ENCODE measurements around the gene PCSK2. TPM values are rescaled to one million over a fixed set of nuclear protein-coding genes. Genes with fewer than 3 reads are reported as not detected.
A peak's percentile ranks its signal among the peaks of the same experiment; 100 is the strongest.

Gene PCSK2
- total RNA-seq, 4 donors from 2014 or later: 2.0 to 12.5 (median 7.2) TPM

- Histone ChIP-seq H3K27ac (replicated peaks in 1 of 4) (no peak overlapping the region), H3K36me3 (no peaks in the 10 kb centered on the region), H3K4me1 (no peaks in the 10 kb centered on the region), H3K27me3 (no peaks in the 10 kb centered on the region), H3K9me3 (no peaks in the 10 kb centered on the region), H3K4me3 (no peak overlapping the region)
- intact Hi-C loops (cut with DNase I): no loop called here
- TF ChIP-seq EP300 (IDR thresholded peaks at IDR 0.05) (no peak), CTCF (IDR thresholded peaks at IDR 0.05) (no peak), POLR2A (IDR thresholded peaks at IDR 0.05; ENCODE audit: low read depth) (no peak), POLR2AphosphoS5 (IDR thresholded peaks at IDR 0.05) (no peak)
- 86% methylated on average over 7 of the region's 7 CpGs for WGBS
- DNase-seq (ENCODE audit: extremely low spot score): peak; percentile 47
Measured at GRCh38 chr20:17469246-17470030, 242.6 kb downstream of the PCSK2 start.

GRCh38 chr20:17470521-17470920, 243.7 kb downstream of the PCSK2 start:
- intact Hi-C loops (cut with DNase I): no loop called here
- Histone ChIP-seq H3K27me3 (no peaks in the 10 kb centered on the region), H3K4me1 (no peaks in the 10 kb centered on the region), H3K9me3 (no peaks in the 10 kb centered on the region), H3K27ac (replicated peaks in 1 of 4) (no peak overlapping the region), H3K4me3 (no peak overlapping the region), H3K36me3 (no peaks in the 10 kb centered on the region)
- DNase-seq (ENCODE audit: extremely low spot score): peak; percentile 90
- WGBS: 86% methylated on average over 5 of the region's 5 CpGs
- no peak for TF ChIP-seq POLR2AphosphoS5 (IDR thresholded peaks at IDR 0.05)

GRCh38 chr20:17470973-17471372, 244.1 kb downstream of the PCSK2 start:
- no peak for TF ChIP-seq POLR2AphosphoS5 (IDR thresholded peaks at IDR 0.05)
- Histone ChIP-seq H3K9me3 (no peaks in the 10 kb centered on the region), H3K4me3 (no peak overlapping the region), H3K27ac (replicated peaks in 1 of 4) (no peak overlapping the region), H3K27me3 (no peaks in the 10 kb centered on the region), H3K36me3 (no peaks in the 10 kb centered on the region), H3K4me1 (no peaks in the 10 kb centered on the region)
- no peak for DNase-seq (ENCODE audit: extremely low spot score)
- 90% methylated on average over 9 of the region's 9 CpGs for WGBS
- intact Hi-C loops (cut with DNase I): no loop called here

GRCh38 chr20:17471606-17472187, 244.9 kb downstream of the PCSK2 start:
- no peaks in the 10 kb centered on the region for H3K9me3 ChIP-seq
- no peak overlapping the region for H3K27ac ChIP-seq (replicated peaks in 1 of 4)
- no peak for TF ChIP-seq POLR2AphosphoS5 (IDR thresholded peaks at IDR 0.05)
- TF ChIP-seq POLR2A (IDR thresholded peaks at IDR 0.05; ENCODE audit: low read depth): no peak
- intact Hi-C loops (cut with DNase I): no loop called here
- WGBS: 63% methylated on average over 3 of the region's 10 CpGs
- no peaks in the 10 kb centered on the region for H3K36me3 ChIP-seq
- H3K4me3 ChIP-seq: no peak overlapping the region
- no peaks in the 10 kb centered on the region for H3K4me1 ChIP-seq
- H3K27me3 ChIP-seq: no peaks in the 10 kb centered on the region
- peak; percentile 72 for DNase-seq (ENCODE audit: extremely low spot score)

GRCh38 chr20:17473659-17474058, 246.8 kb downstream of the PCSK2 start:
- intact Hi-C loops (cut with DNase I): no loop called here
- 66% methylated on average over 6 of the region's 6 CpGs for WGBS
- Histone ChIP-seq H3K4me1 (no peaks in the 10 kb centered on the region), H3K36me3 (no peaks in the 10 kb centered on the region), H3K4me3 (no peak overlapping the region), H3K27me3 (no peaks in the 10 kb centered on the region), H3K27ac (replicated peaks in 1 of 4) (no peak overlapping the region), H3K9me3 (no peaks in the 10 kb centered on the region)
- TF ChIP-seq EP300 (IDR thresholded peaks at IDR 0.05) (no peak), POLR2AphosphoS5 (IDR thresholded peaks at IDR 0.05) (no peak), CTCF (IDR thresholded peaks at IDR 0.05) (no peak), POLR2A (IDR thresholded peaks at IDR 0.05; ENCODE audit: low read depth) (no peak)
- DNase-seq (ENCODE audit: extremely low spot score): peak; percentile 37

GRCh38 chr20:17479063-17479657, 252.3 kb downstream of the PCSK2 start:
- H3K27ac ChIP-seq (replicated peaks in 1 of 4): no peak overlapping the region
- no peaks in the 10 kb centered on the region for H3K4me1 ChIP-seq
- intact Hi-C loops (cut with DNase I): no loop called here
- TF ChIP-seq EP300 (IDR thresholded peaks at IDR 0.05): no peak
- TF ChIP-seq POLR2A (IDR thresholded peaks at IDR 0.05; ENCODE audit: low read depth): no peak
- no peak for TF ChIP-seq POLR2AphosphoS5 (IDR thresholded peaks at IDR 0.05)
- TF ChIP-seq CTCF (IDR thresholded peaks at IDR 0.05): no peak
- H3K9me3 ChIP-seq: no peaks in the 10 kb centered on the region
- H3K27me3 ChIP-seq: peaks cover 0 to 7% (median 0%) of the 10 kb centered on the region in 4 donors
- no peaks in the 10 kb centered on the region for H3K36me3 ChIP-seq
- no peak overlapping the region for H3K4me3 ChIP-seq
- no peak for DNase-seq (ENCODE audit: extremely low spot score)
- 85% methylated on average over 23 of the region's 23 CpGs for WGBS

Measured in esophagus muscularis mucosa (tissue), 4 donors.